HepG2 (cell line): Measurements from ENCODE around the gene ENO3. TPM values are rescaled to one million over a fixed set of nuclear protein-coding genes. Genes with fewer than 3 reads are reported as not detected.

ENCODE experiments used
- ATAC-seq: fragments of 200-7000 bp; cut with Tn5 transposase; 3 replicates; pipeline ENCODE4 v1.9.1; 2020; ENCODE audit warnings: mild to moderate bottlenecking, moderate library complexity
- BruUV-seq: library from RNA; stranded (reverse); fragments of 400-500 nt; replicated peaks from 2 replicates; lab custom pipeline; 2021; lab: Mats Ljungman, UMichigan
- CTCF ChIA-PET: fragments of 300-600 bp; formaldehyde crosslinking; extraction: SDS; loops from one replicate; lab custom pipeline; 2021; ENCODE audit warnings: low total read pairs, inconsistent platforms, low intra/inter-chr PET ratio; lab: Yijun Ruan, JAX
- POLR2A ChIA-PET: fragments of 350-600 bp; sonication (Branson Sonifier 250); formaldehyde crosslinking; loops from one replicate; lab custom pipeline; 2020; ENCODE audit warnings: antibody characterized with exemption, inconsistent platforms; lab: Yijun Ruan, JAX
- DNase-seq: peaks from one replicate; pipeline ENCODE4 v3.0.0-alpha.2; 2015; ENCODE audit warnings: low spot score
- FAIRE-seq: peaks from 3 replicates; lab custom pipeline; 2011; peaks lifted over from hg19 to GRCh38; lab: Jason Lieb, UNC
- H2AFZ ChIP-seq: one replicate; pipeline ENCODE4 v1.6.1; 2011; ENCODE audit warnings: low read length, inconsistent platforms
- H3K27ac ChIP-seq: fragments of 300-600 bp; 3 replicates; pipeline ENCODE4 v1.8.0; 2011; ENCODE audit warnings: mixed run types, mild to moderate bottlenecking, mixed read lengths, low read length, inconsistent platforms; ENCODE audit not compliant: insufficient read depth; ENCODE audit errors: extremely low read length
- H3K27me3 ChIP-seq, 2 experiments: fragments of 200-600 bp in 1 of 2; 2 replicates in 1 of 2; 3 replicates in 1 of 2; pipeline versions ENCODE4 v1.6.0 to v1.8.0; 2011; ENCODE audit warnings: low read length in 2 of 2, mild to moderate bottlenecking in 2 of 2, moderate library complexity in 2 of 2, inconsistent platforms in 1 of 2; ENCODE audit not compliant: insufficient read depth in 2 of 2, control insufficient read depth in 1 of 2
- H3K36me3 ChIP-seq, 2 experiments: fragments of 200-600 bp in 1 of 2; replicated peaks in 1 of 2; 2 replicates in 1 of 2; 3 replicates in 1 of 2; pipeline versions ENCODE4 v1.5.1 to v1.8.0; 2011; ENCODE audit warnings: low read length in 2 of 2, inconsistent platforms in 1 of 2; ENCODE audit not compliant: insufficient read depth in 2 of 2, control insufficient read depth in 1 of 2
- H3K4me1 ChIP-seq: 2 replicates; pipeline ENCODE4 v1.5.1; 2012; ENCODE audit warnings: low read length, inconsistent platforms; ENCODE audit not compliant: insufficient read depth
- H3K4me2 ChIP-seq: 2 replicates; pipeline ENCODE4 v1.6.0; 2011; ENCODE audit warnings: low read depth, low read length, inconsistent platforms
- H3K4me3 ChIP-seq, 3 experiments: fragments of 200-600 bp in 1 of 3; sonication (generic), shearing (Covaris generic) in 1 of 3; replicated peaks in 1 of 3; 2 replicates each; pipeline ENCODE4 v1.5.1; 2011 to 2016; ENCODE audit warnings: low read length in 3 of 3, inconsistent platforms in 2 of 3, low read depth in 2 of 3, mild to moderate bottlenecking in 2 of 3, control low read depth in 1 of 3, mixed read lengths in 1 of 3; ENCODE audit not compliant: insufficient read depth in 1 of 3
- H3K79me2 ChIP-seq: one replicate; pipeline ENCODE4 v1.6.1; 2011; ENCODE audit warnings: low read length, inconsistent platforms; ENCODE audit not compliant: insufficient read depth
- H3K9ac ChIP-seq: 2 replicates; pipeline ENCODE4 v1.6.0; 2011; ENCODE audit warnings: mild to moderate bottlenecking, low read depth, low read length, inconsistent platforms; ENCODE audit not compliant: insufficient read depth
- H3K9me3 ChIP-seq: 2 replicates; pipeline ENCODE4 v1.5.1; 2012; ENCODE audit warnings: mild to moderate bottlenecking, low read length
- H4K20me1 ChIP-seq: 2 replicates; pipeline ENCODE4 v1.6.0; 2011; ENCODE audit warnings: inconsistent platforms, mild to moderate bottlenecking, low read length, moderate library complexity; ENCODE audit not compliant: insufficient read depth
- BCL3 ChIP-seq: sonication (generic); formaldehyde crosslinking; IDR thresholded peaks from 2 replicates; pipeline ENCODE4 v1.5.1; 2020; ENCODE audit warnings: mild to moderate bottlenecking, missing genetic modification reagents, moderate library complexity
- BRD4 ChIP-seq: sonication (generic); formaldehyde crosslinking; IDR thresholded peaks from 2 replicates; pipeline ENCODE4 v1.4.0; 2020; ENCODE audit warnings: missing genetic modification reagents
- CHD4 ChIP-seq: fragments of 200-600 bp; sonication (generic); IDR thresholded peaks from 2 replicates; pipeline ENCODE4 v1.7.0; 2017; ENCODE audit warnings: mild to moderate bottlenecking, low read length, borderline replicate concordance
- ESRRA ChIP-seq: sonication (generic); formaldehyde crosslinking; IDR thresholded peaks from 2 replicates; pipeline ENCODE4 v1.5.1; 2020; ENCODE audit warnings: mild to moderate bottlenecking, low read depth, missing genetic modification reagents
- FOXA1 ChIP-seq, 2 experiments: fragments of 450-650 bp in 1 of 2; sonication (generic) in 1 of 2; formaldehyde crosslinking in 1 of 2; IDR thresholded peaks; 2 replicates each; pipeline versions ENCODE4 v1.4.0 to v1.6.1; 2016 to 2020; ENCODE audit warnings: missing genetic modification reagents in 1 of 2
- HNF4G ChIP-seq, 2 experiments: sonication (generic) in 1 of 2; formaldehyde crosslinking in 1 of 2; IDR thresholded peaks; 2 replicates each; pipeline versions ENCODE4 v1.4.0 to v1.6.1; 2011 to 2020; ENCODE audit warnings: borderline replicate concordance in 2 of 2, low read depth in 2 of 2, mild to moderate bottlenecking in 2 of 2, low read length in 1 of 2, missing genetic modification reagents in 1 of 2, moderate library complexity in 1 of 2
- MAZ ChIP-seq, 2 experiments: sonication (generic) in 1 of 2; formaldehyde crosslinking in 1 of 2; IDR thresholded peaks; 2 replicates each; pipeline versions ENCODE4 v1.5.0 to v1.6.1; 2012 to 2020; ENCODE audit warnings: low read depth in 2 of 2, mild to moderate bottlenecking in 2 of 2, borderline replicate concordance in 1 of 2, improper control_type of control experiment in 1 of 2, low read length in 1 of 2, missing genetic modification reagents in 1 of 2, moderate library complexity in 1 of 2
- NONO ChIP-seq, 2 experiments: fragments of 450-650 bp in 1 of 2; sonication (generic) in 1 of 2; formaldehyde crosslinking in 1 of 2; IDR thresholded peaks in 1 of 2; conservative IDR thresholded peaks in 1 of 2; 2 replicates each; pipeline versions ENCODE4 v1.6.1 to v1.8.0; 2017 to 2022; ENCODE audit warnings: mild to moderate bottlenecking in 1 of 2, missing genetic modification reagents in 1 of 2, moderate library complexity in 1 of 2
- PHF20 ChIP-seq: sonication (generic); formaldehyde crosslinking; IDR thresholded peaks from 2 replicates; pipeline ENCODE4 v1.5.0; 2020; ENCODE audit warnings: mild to moderate bottlenecking, missing genetic modification reagents
- POLR2AphosphoS5 ChIP-seq: IDR thresholded peaks from 2 replicates; pipeline ENCODE4 v1.6.1; 2012; ENCODE audit warnings: low read depth, low read length
- RFXAP ChIP-seq: sonication (generic); formaldehyde crosslinking; IDR thresholded peaks from 2 replicates; pipeline ENCODE4 v1.4.0; 2020; ENCODE audit warnings: missing genetic modification reagents, borderline replicate concordance
- SP2 ChIP-seq: sonication (generic); formaldehyde crosslinking; IDR thresholded peaks from 2 replicates; pipeline ENCODE4 v1.5.1; 2020; ENCODE audit warnings: mild to moderate bottlenecking, missing genetic modification reagents
- USF2 ChIP-seq, 2 experiments: sonication (generic) in 1 of 2; formaldehyde crosslinking in 1 of 2; IDR thresholded peaks; 2 replicates each; pipeline versions ENCODE4 v1.5.1 to v1.6.1; 2011 to 2020; ENCODE audit warnings: borderline replicate concordance in 1 of 2, low read depth in 1 of 2, low read length in 1 of 2, mild to moderate bottlenecking in 1 of 2, missing genetic modification reagents in 1 of 2, moderate library complexity in 1 of 2
- ZFP41 ChIP-seq: sonication (generic); formaldehyde crosslinking; IDR thresholded peaks from 2 replicates; pipeline ENCODE4 v1.4.0; 2020; ENCODE audit warnings: mild to moderate bottlenecking, missing genetic modification reagents, borderline replicate concordance
- ZNF337 ChIP-seq: sonication (generic); formaldehyde crosslinking; IDR thresholded peaks from 2 replicates; pipeline ENCODE4 v1.5.1; 2020; ENCODE audit warnings: missing genetic modification reagents, low read depth, mild to moderate bottlenecking, borderline replicate concordance
- ZNF589 ChIP-seq: sonication (generic); formaldehyde crosslinking; conservative IDR thresholded peaks from 2 replicates; pipeline ENCODE4 v1.8.0; 2022; ENCODE audit warnings: mild to moderate bottlenecking, moderate library complexity, missing genetic modification reagents
- ZNF598 ChIP-seq: sonication (generic); formaldehyde crosslinking; IDR thresholded peaks from 2 replicates; pipeline ENCODE4 v1.5.1; 2020; ENCODE audit warnings: mild to moderate bottlenecking, missing genetic modification reagents, borderline replicate concordance
- ZNF619 ChIP-seq: sonication (generic); formaldehyde crosslinking; IDR thresholded peaks from 2 replicates; pipeline ENCODE4 v1.4.0; 2020; ENCODE audit warnings: mild to moderate bottlenecking, missing genetic modification reagents
- WGBS: methylation state at CpG from one replicate; pipeline ENCODE4 v1.1.6; 2017; ENCODE audit warnings: low lambda C conversion rate; 5-methylcytosine and 5-hydroxymethylcytosine counted together
- in situ Hi-C: cut with HindIII; loops from 2 replicates; pipeline ENCODE4 v1.10.0; 2017; ENCODE audit warnings: low pct_unique_long_range_greater_than_20kb; ENCODE audit not compliant: extremely low pct_ligation_motif_present
- intact Hi-C: fragments of 100-400 bp; cut with micrococcal nuclease; formaldehyde crosslinking; loops from one replicate; pipeline ENCODE4 v1.10.0; 2022; ENCODE audit not compliant: unreplicated experiment
- polyA plus RNA-seq, 8 experiments: library from polyadenylated mRNA; depleted of rRNA in 3 of 8; stranded (reverse) in 7 of 8; unstranded in 1 of 8; fragments of >200 nt; fragmentation: Illumina TruSeq in 4 of 8; extraction: Trizol in 4 of 8; gene quantifications; 2 replicates each; pipeline versions ENCODE4 v1.2.1 to v1.2.3, GENCODE V29; 2011 to 2016; ENCODE audit warnings: low read depth in 4 of 8, missing spikeins in 1 of 8, mixed read lengths in 1 of 8; ENCODE audit not compliant: insufficient read depth in 1 of 8
- total RNA-seq, 5 experiments: library from RNA; depleted of rRNA; stranded (reverse); fragments of >200 nt; fragmentation: Illumina TruSeq; extraction: Trizol; gene quantifications; 2 replicates each; pipeline ENCODE4 v1.2.3, GENCODE V29; 2016; ENCODE audit warnings: low read depth in 1 of 5

The ENO3 gene
- total and polyA plus RNA-seq, 2 of the 13 experiments (the other 11 are each of a cell fraction or from before 2014, with no cell fraction given): 59.8 to 69.8 TPM

GRCh38 chr17:4940555-4941318, 10.2 kb upstream of the ENO3 start:
- POLR2A ChIA-PET: interaction anchor here (1.0 to 3.9 kb wide), 23 partner anchors 9 to 404 kb away, joined by 3 to 201 read pairs (median 6); partner anchors contain the start of genes ARRB2, CAMTA2, ENO3 and INCA1
- TF ChIP-seq HNF4G (IDR thresholded peaks at IDR 0.05; ENCODE audit: borderline replicate concordance, low read depth, low read length) (no peak), HNF4G (CRISPR knock-in tag; IDR thresholded peaks at IDR 0.05; ENCODE audit: borderline replicate concordance, low read depth) (no peak), FOXA1 (IDR thresholded peaks at IDR 0.05) (no peak), FOXA1 (CRISPR knock-in tag; IDR thresholded peaks at IDR 0.05) (no peak), NONO (IDR thresholded peaks at IDR 0.05) (no peak), NONO (CRISPR knock-in tag; conservative IDR thresholded peaks at IDR 0.05) (no peak), SP2 (peak; percentile 82; the same call in 1 of the 2 replicates), ZNF337 (CRISPR knock-in tag) (no peak), CHD4 (no peak), BCL3 (CRISPR knock-in tag) (0 out of 2 replicates have a peak, but pooled peaks have one; percentile 34), ZNF619 (CRISPR knock-in tag) (no peak; the same call in 1 of the 2 replicates), USF2 (IDR thresholded peaks at IDR 0.05; ENCODE audit: low read depth, low read length) (no peak), USF2 (CRISPR knock-in tag; IDR thresholded peaks at IDR 0.05; ENCODE audit: borderline replicate concordance) (no peak), MAZ (IDR thresholded peaks at IDR 0.05; ENCODE audit: borderline replicate concordance, low read depth, low read length) (no peak), MAZ (CRISPR knock-in tag; IDR thresholded peaks at IDR 0.05; ENCODE audit: low read depth) (no peak), ESRRA (no peak), ZNF598 (peak; percentile 48; the same call in 1 of the 2 replicates), ZFP41 (CRISPR knock-in tag) (no peak), ZNF589 (no peak), RFXAP (no peak), BRD4 (CRISPR knock-in tag) (no peak), PHF20 (peak; percentile 6; the same call in 1 of the 2 replicates), POLR2AphosphoS5 (peak; percentile 51; the same call in 1 of the 2 replicates)

More at GRCh38 chr17:4940555-4941318, 10.2 kb upstream of the ENO3 start:
- CTCF ChIA-PET: interaction anchor here (0.9 kb wide), 1 partner anchor 33 kb away, joined by 3 read pairs; no protein-coding TSS in a partner anchor
- H3K79me2 ChIP-seq: peaks cover 53% of the 10 kb centered on the region
- in situ Hi-C loops (no loop called here), intact Hi-C loops (no loop called here)
- peak overlapping the region; percentile 96 for H3K27ac ChIP-seq
- DNase-seq: peak; percentile 89
- WGBS: 2% methylated on average over 21 of the region's 29 CpGs
- peaks cover 14% of the 10 kb centered on the region; the same call in 1 of the 2 replicates for H4K20me1 ChIP-seq
- H3K4me2 ChIP-seq: peak overlapping the region; percentile 98
- ATAC-seq: peak; percentile 78
- peak overlapping the region; percentile 95 for H3K9ac ChIP-seq
- peaks cover 37% of the 10 kb centered on the region for H3K4me1 ChIP-seq
- H3K27me3 ChIP-seq: no peaks in the 10 kb centered on the region; a peak in 1 of 5 replicates
- no peak overlapping the region for H2AFZ ChIP-seq
- H3K4me3 ChIP-seq: peak overlapping the region; percentile 91 to 97 (median 93)
- no peaks in the 10 kb centered on the region for H3K9me3 ChIP-seq
- no peak for FAIRE-seq
- peaks cover 11 to 40% of the 10 kb centered on the region in 2 experiments for H3K36me3 ChIP-seq
- TSS peak; percentile 84 for BruUV-seq
